Eye (tissue), 1 donor: ENCODE data around the gene CCL4.
"Not testable (repeated sequence)": the region's sequence is repeated elsewhere in the genome, so short reads cannot be mapped to it uniquely, and the experiment has no call there.

Experiments
- DNase-seq: peaks from one replicate; pipeline ENCODE4 v3.0.0-alpha.2; 2015

Gene CCL4

DNA sequence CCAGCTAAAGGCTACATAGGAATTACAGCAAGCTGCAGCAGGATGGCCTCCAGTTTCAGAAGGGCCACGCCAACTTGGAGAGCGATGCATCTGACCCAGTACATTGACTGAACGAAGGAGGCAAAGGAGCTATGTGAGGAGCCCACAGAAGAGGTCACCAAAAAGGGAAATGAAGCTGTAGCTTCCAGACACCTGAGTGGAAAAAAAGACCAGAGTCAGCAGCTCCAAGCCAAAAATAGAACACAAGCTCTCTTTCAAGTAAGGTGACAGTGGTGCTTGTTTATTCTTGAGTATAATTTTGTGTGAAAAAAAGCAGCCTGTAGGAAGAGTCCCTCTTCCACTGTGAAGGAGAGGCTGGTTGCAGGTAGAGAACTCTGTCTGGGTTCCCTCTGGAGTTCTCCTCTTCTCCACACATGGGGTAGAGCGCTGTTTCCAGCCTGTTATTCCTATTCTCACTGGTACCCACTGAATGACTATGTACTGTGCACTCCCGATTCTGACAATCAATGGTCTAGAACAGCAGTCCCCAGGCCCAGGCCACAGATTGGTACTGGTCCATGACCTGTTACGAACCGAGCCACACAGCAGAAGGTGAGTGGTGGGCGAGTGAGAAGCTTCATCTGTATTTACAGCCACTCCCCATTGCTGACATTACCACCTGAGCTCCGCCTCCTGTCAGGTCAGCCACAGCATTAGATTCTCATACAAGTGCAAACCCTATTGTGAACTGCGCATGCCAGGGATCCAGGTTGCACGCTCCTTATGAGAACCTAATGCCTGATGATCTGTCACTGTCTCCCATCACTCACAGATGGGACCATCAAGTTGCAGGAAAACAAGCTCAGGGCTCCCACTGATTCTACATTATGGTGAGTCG, 15.1 kb downstream of the CCL4 start:
- DNase-seq: no peak

GRCh38 chr17:36120221-36120620, 16.6 kb downstream of the CCL4 start:
- no peak for DNase-seq

GRCh38 chr17:36121099-36121498, 17.5 kb downstream of the CCL4 start:
- DNase-seq: not testable (repeated sequence)

DNA sequence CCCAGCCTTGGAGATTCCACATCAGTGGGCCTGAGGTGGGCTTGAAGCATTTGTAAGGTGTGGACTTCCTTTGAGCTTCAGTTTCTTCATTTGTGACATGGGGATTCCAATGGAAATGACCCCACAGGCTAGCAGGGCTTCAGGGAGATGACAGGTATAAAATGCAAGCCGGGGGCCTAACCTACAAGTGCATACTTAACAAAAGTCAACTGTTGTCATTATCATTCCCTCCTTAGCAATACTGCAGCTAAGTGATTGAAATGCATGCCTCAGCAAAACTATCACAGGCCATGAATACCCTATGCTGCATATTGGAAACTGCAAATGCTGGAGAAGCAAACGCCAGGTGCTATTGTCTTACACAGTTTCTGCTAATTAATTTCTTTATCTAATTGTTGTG, 19.8 kb downstream of the CCL4 start:
- no peak for DNase-seq

DNA sequence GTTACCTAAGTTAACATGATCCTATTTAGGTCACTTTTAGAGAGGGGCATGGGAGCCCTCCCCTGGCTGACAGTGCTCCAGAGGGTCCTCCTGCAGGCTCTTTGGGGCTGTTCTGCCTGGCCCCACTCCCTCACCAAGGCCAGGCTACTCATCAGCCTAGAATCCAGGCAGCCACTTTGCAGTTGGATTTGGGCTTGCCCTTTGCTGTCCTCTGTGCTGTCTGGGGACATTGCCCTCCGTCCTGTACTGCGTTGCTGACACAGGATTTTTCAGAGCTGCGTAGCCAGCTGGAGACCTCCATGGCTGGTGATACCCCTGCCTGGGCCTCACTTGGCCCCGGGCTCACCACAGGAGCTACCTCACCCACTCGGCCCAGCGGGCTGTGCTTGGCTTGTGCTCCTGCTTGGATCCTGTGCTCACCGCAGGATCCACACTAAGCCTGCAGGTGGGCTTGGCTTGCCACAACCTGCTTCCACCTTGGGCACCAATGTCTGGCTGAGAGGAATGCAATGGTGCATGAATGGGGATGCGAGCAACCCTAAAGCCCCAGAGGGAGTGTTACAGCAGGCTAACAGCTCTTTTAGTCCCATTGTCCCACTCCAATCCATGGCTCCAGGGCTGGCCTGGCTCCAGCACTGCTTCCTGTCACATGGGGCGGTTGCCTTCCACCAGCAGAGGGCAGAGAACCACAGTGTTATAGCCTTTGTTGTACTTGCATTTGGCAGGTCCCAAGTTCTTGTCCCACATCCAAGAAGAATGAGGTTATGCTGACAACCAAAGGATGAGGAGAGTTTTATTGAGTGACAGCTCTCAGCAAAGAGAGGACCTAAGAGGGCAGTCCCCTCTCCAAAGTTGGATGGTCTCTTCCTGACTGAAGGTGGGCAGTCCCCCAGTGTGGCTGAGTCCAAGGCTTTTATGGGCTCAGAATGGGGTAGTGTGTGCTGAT, 21.5 kb downstream of the CCL4 start:
- DNase-seq: no peak

DNA sequence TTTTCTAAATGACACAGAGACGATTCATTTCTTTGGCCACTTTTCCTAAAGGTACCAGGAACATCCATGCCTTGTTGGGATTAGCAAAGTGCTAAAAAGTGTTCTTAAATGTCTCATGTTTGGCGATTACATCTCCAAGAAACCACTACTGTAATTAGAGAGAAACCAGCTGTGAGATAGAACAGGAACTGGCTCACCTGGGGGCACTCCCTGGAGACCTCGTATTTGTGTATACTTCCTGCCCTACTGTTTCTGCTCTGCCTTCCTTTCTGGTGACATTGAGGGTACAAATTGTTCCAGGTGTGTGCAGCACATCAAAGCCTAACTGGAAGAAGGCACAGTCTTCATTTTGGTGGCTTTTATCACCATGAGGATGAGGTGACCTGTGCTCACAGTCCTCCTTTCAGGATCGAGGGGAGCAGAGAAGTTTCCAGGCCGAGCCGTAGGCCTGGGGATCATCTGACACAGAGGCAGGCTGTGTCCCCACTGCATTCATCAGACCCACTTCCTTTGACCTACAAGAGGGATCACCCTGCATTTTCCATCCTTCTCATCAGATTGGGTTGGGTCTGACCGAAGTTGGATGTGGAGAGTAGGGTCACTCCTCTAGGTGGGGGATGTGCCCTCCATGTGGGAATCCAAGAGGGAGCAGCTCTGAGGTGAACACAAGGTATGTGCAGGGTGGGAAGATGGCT, 23.7 kb downstream of the CCL4 start:
- no peak for DNase-seq

- no peak for DNase-seq
These were observed 24.3 kb downstream of the CCL4 start for GRCh38 chr17:36127911-36128310.

DNA sequence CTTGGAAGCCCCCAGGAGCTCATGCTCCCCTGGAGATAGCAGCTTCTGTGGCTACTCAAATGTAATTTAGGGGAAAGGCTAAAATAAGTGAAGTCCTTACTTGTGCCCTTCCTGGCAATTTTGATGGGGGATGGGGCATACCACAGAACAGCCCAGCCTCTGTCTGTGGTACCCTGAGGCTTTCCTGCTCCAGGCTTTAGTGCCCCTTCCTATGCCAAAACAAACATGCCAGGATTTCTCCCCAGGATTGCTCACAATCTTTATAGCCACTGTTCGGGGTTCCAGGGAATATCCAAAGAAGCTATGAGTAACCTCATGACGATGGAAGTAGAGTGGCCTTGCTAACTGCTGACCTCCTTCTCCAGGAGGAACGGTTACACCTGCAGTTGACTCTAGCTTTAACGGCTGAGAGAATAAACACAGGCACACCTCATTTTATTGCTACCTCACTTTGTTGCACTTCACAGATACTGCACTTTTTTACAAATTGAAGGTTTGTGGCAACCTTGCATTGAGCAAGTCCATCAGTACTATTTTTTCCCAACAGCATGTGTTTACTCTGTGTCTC, 24.9 kb downstream of the CCL4 start:
- no peak for DNase-seq

DNA sequence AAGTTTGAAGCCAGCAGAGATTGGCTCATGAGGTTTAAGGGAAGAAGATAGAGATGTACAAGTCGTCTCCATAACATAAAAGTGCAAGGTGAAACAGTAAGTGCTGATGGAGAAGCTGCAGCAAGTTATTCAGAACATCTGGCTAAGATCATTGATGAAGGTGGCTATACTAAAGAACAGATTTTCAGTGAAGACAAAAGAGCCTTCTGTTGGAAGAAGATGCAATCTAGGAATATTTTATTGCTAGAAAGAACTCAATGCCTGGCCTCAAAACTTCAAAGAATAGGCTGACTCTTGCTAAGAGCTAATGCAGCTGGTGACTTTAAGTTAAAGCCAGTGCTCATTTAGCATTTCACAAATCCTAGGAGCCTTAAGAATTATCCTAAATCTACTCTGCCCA, 26.0 kb downstream of the CCL4 start:
- no peak for DNase-seq

DNA sequence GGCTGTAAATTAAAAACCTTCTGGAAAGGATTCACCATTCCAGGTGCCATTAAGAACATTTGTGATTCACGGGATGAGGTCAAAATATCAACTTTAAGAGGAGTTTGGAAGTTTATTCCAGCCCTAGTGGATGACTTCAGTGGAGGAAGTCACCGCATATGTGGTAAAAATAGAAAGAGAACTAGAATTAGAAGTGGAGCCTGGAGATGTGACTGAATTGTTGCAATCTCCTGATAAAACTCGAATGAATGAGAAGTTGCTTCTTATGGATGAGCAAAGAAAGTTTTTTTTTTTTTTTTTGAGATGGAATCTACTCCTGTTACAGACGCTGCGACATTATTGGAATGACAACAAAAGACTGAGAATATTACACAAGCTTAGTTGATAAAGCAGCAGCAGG, 26.7 kb downstream of the CCL4 start:
- no peak for DNase-seq

- DNase-seq: no peak
These were observed 27.8 kb downstream of the CCL4 start for GRCh38 chr17:36131421-36131820.

DNA sequence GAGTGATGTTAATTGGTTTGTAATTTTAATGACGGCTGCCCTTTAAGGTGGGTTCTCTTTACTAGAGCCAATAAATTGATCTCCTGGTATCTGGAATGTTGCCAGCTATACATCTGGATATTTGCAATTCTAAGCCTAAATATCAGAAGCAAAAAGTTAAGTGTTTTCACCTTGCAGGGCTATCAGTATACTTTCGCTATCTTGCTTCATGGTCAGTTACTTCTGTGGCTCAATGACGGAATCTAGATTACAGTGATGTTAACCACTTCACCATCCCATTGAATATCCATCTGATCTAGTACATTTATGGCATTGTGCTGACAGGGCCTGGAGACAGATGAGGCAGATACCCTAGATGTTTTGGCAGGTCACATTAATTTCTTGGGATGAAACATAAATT, 28.3 kb downstream of the CCL4 start:
- no peak for DNase-seq

GRCh38 chr17:36132421-36132831, 28.8 kb downstream of the CCL4 start:
- DNase-seq: no peak

DNA sequence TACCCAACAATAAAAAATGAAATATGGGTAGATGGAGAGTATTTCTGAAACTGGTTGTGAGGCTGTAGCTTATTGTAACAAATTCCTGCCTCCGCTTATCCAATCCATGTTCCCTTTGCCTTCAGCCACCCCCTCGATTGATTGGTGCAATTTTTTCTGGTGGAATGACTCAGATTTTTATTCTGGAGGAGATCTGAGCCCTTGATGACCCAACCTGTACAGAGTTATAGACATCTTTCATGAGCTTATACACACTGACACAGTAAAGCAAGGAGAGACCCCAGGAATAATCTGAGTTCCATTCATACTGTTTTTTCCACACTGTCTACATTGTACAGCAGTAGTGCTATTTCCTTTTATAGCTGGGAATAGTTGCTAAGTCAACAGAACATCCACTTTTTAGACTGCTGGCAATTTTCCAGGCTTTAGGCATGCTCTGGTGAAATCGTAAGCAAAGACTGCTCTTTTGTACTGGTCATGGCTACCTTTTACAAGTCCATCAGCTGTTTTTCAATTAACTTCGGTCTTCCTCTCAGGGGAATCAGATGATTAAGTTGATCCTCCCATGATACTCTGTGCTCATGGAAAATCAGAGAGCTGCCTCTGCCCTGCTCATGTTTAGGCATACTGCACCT, 30.1 kb downstream of the CCL4 start:
- peak; percentile 42 for DNase-seq

DNA sequence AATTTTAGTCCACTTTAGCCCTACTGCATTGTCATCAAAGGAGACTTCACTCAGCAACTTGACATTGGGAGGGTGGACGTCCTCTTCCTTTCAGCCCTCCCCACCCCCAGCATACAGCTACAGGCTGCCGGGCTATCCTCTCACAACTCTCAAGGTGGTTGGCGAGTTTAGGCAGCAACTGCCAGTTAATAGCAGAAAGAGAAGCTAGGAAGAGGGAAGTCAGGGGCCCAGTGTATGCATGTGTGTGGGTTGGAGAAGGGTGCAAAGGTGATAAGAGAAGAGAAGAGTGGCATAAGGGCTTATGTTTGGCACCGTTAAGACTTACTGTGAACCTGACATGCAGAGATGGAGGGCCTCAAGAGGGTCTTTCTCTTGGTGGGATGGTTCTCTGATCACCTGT, 31.8 kb downstream of the CCL4 start:
- no peak for DNase-seq

- DNase-seq: no peak
These were observed 32.4 kb downstream of the CCL4 start for GRCh38 chr17:36136036-36136435.

- DNase-seq: no peak
These were observed 32.8 kb downstream of the CCL4 start for GRCh38 chr17:36136439-36136838.

DNA sequence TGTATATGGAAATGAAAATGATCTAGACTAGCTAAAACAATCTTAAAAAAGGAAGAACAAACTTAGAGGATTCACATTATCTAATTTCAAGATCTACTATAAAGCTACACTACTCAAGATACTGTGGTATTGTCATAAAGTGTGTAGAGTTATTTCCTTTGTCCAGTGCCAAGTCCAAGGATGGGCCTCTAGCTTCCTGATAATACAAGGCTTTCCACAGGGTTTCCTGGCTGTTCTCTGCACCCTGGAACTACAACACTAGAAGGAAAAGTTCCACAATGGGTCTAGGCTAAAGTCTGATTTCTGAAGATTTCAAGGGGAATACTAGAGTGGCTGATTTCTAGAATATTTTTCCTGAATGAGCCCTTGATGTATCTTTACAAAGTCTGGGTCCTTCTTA, 38.6 kb downstream of the CCL4 start:
- DNase-seq: no peak

- no peak for DNase-seq
These were observed 39.2 kb downstream of the CCL4 start for GRCh38 chr17:36142806-36143205.

DNA sequence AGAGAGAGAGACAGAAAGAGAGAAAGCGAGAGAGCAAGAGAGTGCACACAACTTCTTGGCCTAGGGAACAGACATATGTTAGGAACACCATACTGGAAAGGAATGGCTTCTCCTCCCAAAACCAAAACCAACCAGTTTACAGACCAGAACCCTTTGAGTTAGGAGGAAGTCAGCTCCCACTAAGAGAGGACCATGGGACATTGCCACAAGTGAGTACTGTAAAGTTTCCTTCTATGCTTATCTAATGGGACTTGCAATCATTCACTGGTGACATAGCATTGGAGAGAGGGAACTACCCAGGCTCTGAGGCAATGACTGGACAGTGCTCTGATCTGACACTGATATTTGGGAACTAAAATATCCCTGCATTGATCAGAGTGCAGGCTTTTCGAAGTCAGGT, 40.4 kb downstream of the CCL4 start:
- DNase-seq: no peak

DNA sequence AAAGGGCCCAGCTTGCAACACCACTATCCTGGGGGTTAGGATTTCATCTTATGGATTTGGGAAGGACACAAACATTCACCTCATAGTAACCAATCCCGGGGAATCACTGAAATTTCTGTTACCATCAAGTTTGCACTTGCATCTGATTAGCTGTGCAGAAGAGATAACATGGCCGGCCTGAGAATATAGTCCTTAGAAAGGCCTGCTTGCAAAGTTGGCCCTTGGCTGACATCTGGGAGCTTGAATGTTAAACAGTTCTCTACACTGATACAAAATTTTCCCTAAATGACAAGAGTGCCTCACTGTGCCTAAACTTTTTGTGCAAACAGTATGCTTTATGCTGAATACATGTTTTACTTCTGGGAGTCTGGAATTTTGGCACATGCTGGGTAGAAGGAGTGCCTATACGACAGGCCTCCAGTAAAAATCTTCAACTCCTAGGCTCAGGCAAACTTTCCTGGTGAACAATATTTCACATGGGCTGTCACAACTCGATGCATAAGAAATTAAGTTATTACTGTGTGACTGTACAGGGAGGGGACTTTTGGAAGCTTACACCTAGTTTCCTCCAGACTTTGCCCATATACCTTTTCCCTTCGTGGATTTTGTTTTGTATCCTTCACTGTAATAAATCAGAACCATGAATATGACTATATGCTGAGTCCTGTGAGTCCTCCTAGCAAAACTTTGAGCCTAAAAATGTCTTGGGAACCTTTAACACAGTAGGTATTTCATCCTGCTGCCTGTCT, 41.5 kb downstream of the CCL4 start:
- no peak for DNase-seq

GRCh38 chr17:36147601-36148000, 44.0 kb downstream of the CCL4 start:
- DNase-seq: no peak
